HG02852 (cell line): ENCODE data around the gene HSD17B2.

Experiments used
- ATAC-seq: cut with Tn5 transposase; IDR thresholded peaks from one replicate; pipeline ENCODE4 v1.9.1; 2021; ENCODE audit warnings: mild to moderate bottlenecking, moderate library complexity; ENCODE audit not compliant: unreplicated experiment

The HSD17B2 gene

GRCh38 chr16:82047374-82047773 lies 12.3 kb downstream of the HSD17B2 start:
- no peak for ATAC-seq

GRCh38 chr16:82047787-82048186 lies 12.7 kb downstream of the HSD17B2 start:
- ATAC-seq = no peak

GRCh38 chr16:82049484-82049883 lies 14.4 kb downstream of the HSD17B2 start:
- ATAC-seq = no peak

- ATAC-seq = no peak
These were observed 15.5 kb downstream of the HSD17B2 start for GRCh38 chr16:82050506-82050905.

- no peak for ATAC-seq
These were observed 15.9 kb downstream of the HSD17B2 start for GRCh38 chr16:82050909-82051357.

GRCh38 chr16:82051656-82052055 lies 16.6 kb downstream of the HSD17B2 start:
- ATAC-seq = no peak

GRCh38 chr16:82055117-82055516 lies 20.1 kb downstream of the HSD17B2 start:
- ATAC-seq = no peak

- no peak for ATAC-seq
These were observed 20.9 kb downstream of the HSD17B2 start for GRCh38 chr16:82055728-82056549.

GRCh38 chr16:82056550-82056896 lies 21.5 kb downstream of the HSD17B2 start:
- ATAC-seq = no peak

GRCh38 chr16:82059161-82059982 lies 24.3 kb downstream of the HSD17B2 start:
- no peak for ATAC-seq

GRCh38 chr16:82059983-82060421 lies 24.9 kb downstream of the HSD17B2 start:
- no peak for ATAC-seq

- no peak for ATAC-seq
These were observed 26.9 kb downstream of the HSD17B2 start for GRCh38 chr16:82061861-82062525.

- ATAC-seq = no peak
These were observed 27.6 kb downstream of the HSD17B2 start for GRCh38 chr16:82062645-82063058.

GRCh38 chr16:82063456-82064082 lies 28.5 kb downstream of the HSD17B2 start:
- ATAC-seq = no peak

GRCh38 chr16:82067042-82067803 lies 32.2 kb downstream of the HSD17B2 start:
- no peak for ATAC-seq

- no peak for ATAC-seq
These were observed 32.8 kb downstream of the HSD17B2 start for GRCh38 chr16:82067804-82068325.

GRCh38 chr16:82070656-82071369 lies 35.8 kb downstream of the HSD17B2 start:
- ATAC-seq = no peak

- no peak for ATAC-seq
These were observed 36.4 kb downstream of the HSD17B2 start for GRCh38 chr16:82071421-82071820.

GRCh38 chr16:82072313-82072712 lies 37.3 kb downstream of the HSD17B2 start:
- no peak for ATAC-seq
